ENCODE measurements around the gene SLC25A12.

GRCh38 chr2:171793691-171794678, 100.1 kb downstream of the SLC25A12 start:
- no peak for TF ChIP-seq CTCF (IDR thresholded peaks at IDR 0.05)
- no peak for TF ChIP-seq POLR2A (IDR thresholded peaks at IDR 0.05)
- TF ChIP-seq POLR2AphosphoS5 (IDR thresholded peaks at IDR 0.05), result no peak

Measured in sigmoid colon (tissue), 4 donors.